ENCODE measurements around the gene NECTIN1.
A peak's percentile ranks its signal among the peaks of the same experiment; 100 is the strongest.

NECTIN1 gene

DNA sequence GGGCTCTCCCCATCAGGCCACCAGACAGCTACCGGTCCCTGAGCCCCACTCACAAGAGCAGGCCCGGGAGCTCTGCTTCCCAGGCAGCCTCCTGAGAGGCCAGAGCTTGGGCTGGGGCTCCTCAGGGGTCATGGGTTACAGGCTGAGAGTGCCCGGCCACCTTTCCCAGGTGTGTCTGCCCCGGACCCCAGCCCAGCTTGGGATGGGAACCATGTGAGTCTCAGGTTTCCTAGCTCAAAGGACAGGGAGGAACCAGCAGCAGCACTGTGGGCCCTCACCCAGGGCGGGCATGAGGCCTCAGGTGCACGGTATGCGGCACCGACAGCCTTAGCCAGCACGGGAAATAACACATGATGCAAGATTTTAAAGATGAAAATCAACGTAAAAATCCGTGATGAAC lies 90.1 kb downstream of the NECTIN1 start:
- no peak for DNase-seq

GRCh38 chr11:119637481-119637880 lies 91.5 kb downstream of the NECTIN1 start:
- no peak for DNase-seq

GRCh38 chr11:119635776-119636175 lies 93.2 kb downstream of the NECTIN1 start:
- DNase-seq: no peak

DNA sequence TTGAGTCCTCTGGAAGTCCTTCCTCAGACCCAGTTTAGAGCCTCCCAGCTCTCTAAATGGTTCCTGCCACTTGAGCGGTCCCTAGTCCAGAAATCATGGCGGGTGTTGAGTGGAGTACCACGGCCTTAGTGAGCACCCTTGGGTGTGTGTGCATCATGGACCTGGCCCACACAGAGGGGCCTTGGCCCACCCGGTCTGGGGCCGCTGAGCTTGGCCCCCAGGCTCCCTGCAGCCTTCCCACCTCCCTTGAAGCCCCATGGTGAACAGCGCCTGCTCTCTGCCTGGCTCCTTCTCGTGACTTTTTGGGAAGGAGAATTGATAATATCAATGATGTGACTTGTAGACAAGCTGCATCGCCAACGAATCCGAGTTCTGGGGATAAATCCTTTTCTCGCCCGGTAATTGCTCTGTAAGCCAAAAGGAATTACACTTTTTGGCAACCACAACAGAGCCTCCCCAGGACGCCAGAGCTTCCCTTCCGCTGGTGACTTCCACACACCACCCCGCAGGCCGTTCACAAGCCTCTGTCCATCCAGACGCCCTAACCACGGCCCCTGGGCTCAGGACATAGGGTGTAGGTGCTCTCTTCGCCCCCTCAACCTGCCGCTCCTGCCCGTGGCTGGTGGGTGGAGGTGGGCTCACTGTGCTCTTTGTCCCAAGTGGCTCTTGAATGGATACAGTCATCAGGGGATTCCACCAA lies 93.8 kb downstream of the NECTIN1 start:
- DNase-seq: no peak

DNA sequence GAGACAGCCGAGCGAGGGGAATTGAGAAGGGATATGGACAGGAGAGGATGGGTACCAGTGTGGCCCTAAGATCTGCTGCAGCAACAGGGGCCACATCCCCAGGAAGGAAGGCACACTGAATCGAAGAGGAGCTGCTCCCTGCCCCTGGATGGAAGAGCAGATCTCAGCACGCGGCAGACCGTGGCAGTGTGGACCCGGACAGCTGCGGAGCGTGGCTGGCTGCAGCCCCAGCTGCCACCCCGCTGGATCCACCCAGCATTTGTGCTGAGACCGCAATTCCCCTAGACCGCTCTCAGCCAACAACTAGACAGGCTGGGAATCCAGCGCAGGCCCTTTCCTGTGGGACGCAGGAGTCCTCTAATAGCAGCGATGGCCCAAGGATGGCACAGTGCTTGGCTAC lies 94.7 kb downstream of the NECTIN1 start:
- DNase-seq: no peak

DNA sequence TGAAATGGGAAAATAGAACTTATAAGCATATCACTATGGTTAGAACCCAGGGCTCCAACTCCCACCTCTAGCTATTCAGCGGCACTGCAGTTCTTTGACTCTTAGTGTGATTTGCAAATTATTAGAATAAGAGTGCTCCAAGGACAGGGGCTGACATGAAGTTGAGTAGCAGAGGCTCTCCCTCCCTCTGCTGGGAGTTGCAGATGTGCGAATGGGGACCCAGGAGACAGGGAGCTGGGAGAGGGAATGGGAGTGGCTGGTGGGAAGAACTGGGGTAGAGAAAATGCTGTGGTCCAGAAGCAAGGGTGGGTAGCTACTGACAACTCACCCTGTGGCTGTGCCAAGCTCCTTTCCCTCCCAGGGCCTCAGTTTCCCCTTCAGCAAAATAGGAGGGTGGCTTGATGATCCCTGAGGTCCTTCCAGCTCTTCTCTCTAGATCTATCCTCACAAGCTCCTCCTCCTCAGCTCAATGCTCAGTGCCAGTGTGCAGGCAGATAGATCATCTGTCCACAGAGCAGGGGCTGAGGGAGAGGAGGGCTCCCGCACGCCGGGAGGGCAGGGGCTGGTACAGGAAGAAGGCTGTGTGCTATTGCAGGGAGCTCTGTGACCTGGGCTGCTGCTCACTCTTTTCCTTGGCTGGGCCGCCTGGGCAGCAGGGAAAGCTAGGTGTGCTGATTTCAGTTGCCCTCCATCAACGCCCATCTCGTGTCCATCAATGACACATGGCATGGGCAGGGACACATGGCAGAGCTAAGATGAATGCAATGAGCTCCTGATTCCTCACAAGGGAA lies 99.0 kb downstream of the NECTIN1 start:
- DNase-seq: no peak

DNA sequence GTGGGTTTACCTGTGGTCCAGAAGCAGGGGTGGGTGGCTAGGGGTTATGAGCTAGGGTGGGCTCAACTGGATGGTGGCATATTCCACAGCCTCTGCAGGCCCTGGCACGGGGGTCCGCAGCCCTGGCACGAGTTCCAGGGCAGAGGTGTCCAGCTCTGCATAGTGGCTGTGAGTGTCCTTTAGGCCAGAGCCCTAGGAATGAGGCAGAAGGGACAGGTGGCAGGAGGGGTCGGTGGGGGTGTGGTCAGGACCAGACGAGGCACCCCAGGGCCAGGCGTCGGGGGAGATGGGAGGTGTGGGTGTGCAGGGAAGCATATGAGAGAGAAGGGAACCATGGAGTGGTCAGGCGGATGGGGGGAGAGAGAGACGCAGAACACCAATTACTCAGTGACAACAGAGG lies 99.9 kb downstream of the NECTIN1 start:
- DNase-seq: no peak

DNA sequence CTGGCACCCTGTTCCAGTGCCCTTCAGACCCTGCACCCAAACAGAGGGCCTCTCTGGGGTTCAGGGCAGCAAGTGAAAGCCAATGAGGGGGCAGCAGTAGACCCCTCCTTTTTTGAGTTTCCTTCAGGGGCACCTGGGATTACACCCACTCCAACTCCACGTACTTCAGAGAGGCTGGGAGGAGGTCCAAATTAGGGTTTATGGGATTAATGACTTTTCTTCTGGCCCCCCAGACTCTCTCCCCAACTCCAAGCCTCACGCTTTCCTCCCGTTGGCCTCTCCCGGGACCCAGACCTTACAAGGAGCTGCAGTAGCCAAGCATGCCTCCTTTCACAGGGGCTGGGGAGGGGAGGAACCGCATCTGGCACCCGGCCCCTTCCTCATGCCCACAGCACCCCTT lies 101.7 kb downstream of the NECTIN1 start:
- no peak for DNase-seq

- DNase-seq: no peak
Measured at GRCh38 chr11:119626871-119627270, 102.1 kb downstream of the NECTIN1 start.

DNA sequence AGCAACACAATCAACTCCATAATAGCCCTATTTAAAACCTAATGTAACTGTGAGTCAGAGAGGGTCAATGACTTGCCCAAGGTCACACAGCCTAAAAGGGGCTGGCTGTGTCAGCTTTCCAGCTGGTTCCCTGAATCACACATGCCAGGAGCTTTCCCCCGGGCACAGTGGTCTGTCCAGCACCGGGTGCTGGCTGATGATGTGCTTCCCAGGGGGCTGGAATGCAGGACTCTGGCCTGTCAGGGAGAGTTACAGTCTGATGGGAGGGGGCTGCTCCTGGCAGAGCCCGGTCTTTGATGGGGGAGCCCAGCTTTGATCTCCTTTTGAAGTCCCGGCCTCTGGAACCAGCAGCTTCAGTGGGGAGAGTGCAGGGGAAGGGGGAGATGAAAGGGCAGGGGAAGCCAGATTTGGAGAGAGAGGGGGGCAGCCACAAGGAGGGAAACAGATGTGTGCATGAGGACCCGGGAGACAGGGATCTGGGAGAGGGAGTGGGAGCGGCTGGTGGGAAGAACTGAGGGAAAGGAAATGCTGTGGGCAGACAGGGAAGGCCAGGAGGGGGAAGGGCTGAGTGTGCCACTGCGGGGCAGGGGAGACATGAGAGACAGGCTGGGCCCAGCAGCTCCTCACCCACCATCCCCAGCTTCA lies 102.7 kb downstream of the NECTIN1 start:
- no peak for DNase-seq

- no peak for DNase-seq
Measured at GRCh38 chr11:119625206-119625978, 103.6 kb downstream of the NECTIN1 start.

DNA sequence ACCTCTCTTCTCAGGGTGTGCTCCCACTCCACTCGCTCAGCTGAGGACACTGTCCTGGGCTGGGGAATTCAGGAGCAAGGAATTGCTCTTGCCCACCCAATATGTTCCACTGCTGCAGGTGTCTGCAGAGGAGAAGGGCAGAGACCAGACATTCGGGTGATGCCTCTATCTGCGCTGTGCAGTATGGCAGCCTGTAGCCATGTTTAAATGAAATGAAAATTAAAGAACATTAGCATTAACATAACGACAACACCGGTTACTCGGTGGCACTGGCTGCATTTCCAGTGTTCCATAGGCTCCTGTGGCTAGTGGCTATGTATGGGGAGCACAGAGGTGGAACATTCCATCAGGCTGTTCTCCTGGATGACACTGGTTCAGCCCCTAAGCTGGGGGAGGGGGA lies 104.4 kb downstream of the NECTIN1 start:
- no peak for DNase-seq

DNA sequence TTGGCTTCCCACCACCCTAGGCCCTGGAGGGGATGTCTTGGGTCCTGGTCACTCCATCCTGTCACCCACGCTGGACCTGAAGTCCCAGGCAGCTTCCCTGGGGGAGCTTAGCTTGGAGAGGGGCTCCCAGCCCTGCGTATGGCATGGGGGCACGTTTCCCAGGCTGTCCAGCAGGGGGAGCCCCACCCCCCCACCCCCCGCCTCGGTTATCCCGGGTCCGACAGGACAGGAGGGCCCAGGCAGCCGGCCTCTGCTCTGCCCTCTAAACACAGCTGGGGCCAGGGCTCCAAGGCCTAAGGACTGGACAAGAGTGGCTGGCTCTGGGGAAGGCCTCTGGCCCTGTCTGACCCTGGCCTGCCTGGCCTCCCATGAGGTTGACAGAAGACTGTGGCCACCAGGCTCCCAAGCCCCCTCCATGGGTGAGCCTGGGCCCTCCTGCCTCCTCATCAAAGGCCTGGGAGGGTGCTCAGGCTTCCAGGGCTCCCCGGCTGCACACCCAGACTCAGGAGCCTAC lies 104.8 kb downstream of the NECTIN1 start:
- no peak for DNase-seq

GRCh38 chr11:119623682-119624081 lies 105.3 kb downstream of the NECTIN1 start:
- no peak for DNase-seq

- DNase-seq: no peak
Measured at GRCh38 chr11:119622454-119623143, 106.4 kb downstream of the NECTIN1 start.

DNA sequence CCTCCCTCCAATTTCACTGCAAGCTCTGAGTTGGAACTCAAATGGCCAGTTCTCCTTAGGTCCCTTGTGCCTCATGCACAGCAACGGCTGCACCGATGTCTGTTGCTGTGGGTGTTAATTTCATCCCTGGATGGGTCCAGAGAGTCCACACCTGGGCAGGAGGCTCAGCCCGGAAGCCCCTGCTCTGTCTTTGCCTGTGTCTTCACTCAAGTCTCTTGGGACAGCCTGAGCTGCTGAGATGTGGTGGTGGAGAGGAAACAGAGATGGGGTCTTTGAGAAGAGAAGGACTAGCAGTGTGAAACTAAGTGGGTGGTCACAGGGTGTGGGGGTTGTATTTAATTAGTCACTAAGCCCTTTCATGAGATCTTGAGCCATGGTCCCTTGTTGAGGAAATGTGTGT lies 109.3 kb downstream of the NECTIN1 start:
- DNase-seq: no peak

- peak in 1 of 2 donors; percentile 53 for DNase-seq
Measured at GRCh38 chr11:119618208-119618909, 110.6 kb downstream of the NECTIN1 start.

DNA sequence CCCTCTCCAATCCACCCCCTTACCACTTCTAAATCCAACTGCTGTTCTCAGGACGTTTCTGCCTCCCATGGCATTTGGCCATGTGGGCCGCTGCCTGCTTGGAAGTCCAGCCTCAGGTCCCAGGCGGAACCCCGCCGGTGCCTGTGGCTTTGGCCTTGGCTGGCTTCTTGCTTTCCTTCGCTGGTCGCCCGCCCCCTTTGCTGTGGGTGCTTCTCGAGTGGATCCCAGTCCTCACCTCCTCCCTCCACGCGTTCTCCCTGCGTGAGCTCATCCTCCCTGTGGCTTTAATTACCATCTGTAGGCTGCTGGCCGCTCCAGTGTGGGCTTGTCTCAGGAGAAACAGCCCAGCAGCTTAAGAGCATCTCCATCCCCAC lies 111.7 kb downstream of the NECTIN1 start:
- no peak for DNase-seq

- no peak for DNase-seq
Measured at GRCh38 chr11:119616586-119617339, 112.2 kb downstream of the NECTIN1 start.

GRCh38 chr11:119615882-119616196 lies 113.2 kb downstream of the NECTIN1 start:
- DNase-seq: no peak
